SK-N-SH (cell line): ENCODE measurements around the gene DACH1.

Experiments
- EZH2phosphoT487 ChIP-seq: fragments of 200-600 bp; sonication (generic); IDR thresholded peaks from 2 replicates; pipeline ENCODE4 v1.6.1; 2017; ENCODE audit warnings: low read depth, mixed run types, mild to moderate bottlenecking, antibody characterized with exemption, moderate library complexity, borderline replicate concordance
- GABPA ChIP-seq: IDR thresholded peaks from 2 replicates; pipeline ENCODE4 v1.4.0; 2012; ENCODE audit warnings: low read depth, mild to moderate bottlenecking
- MXI1 ChIP-seq: IDR thresholded peaks from 2 replicates; pipeline ENCODE4 v1.6.1; 2012; ENCODE audit warnings: mild to moderate bottlenecking, low read depth, low read length, improper control_type of control experiment
- RFX5 ChIP-seq: IDR thresholded peaks from 2 replicates; pipeline ENCODE4 v1.6.1; 2012; ENCODE audit warnings: mild to moderate bottlenecking, improper control_type of control experiment, low read length
- RXRA ChIP-seq: IDR thresholded peaks from 2 replicates; pipeline ENCODE4 v1.4.0; 2012; ENCODE audit warnings: low read depth, mild to moderate bottlenecking, borderline replicate concordance
- TAF1 ChIP-seq: IDR thresholded peaks from 2 replicates; pipeline ENCODE4 v1.6.1; 2012; ENCODE audit warnings: low read depth, mild to moderate bottlenecking, low read length, moderate library complexity, borderline replicate concordance
- YY1 ChIP-seq: IDR thresholded peaks from 2 replicates; pipeline ENCODE4 v1.4.0; 2012; ENCODE audit warnings: low read depth, mild to moderate bottlenecking
- TF ChIP-seq, protein P1 (sequence below): fragments of 200-600 bp; sonication (generic); IDR thresholded peaks from 2 replicates; pipeline ENCODE4 v1.6.1; 2017; ENCODE audit warnings: antibody characterized with exemption, mild to moderate bottlenecking, moderate library complexity
- TF ChIP-seq, protein P2 (sequence below): IDR thresholded peaks from 2 replicates; pipeline ENCODE4 v1.6.1; 2012; ENCODE audit warnings: mild to moderate bottlenecking, low read depth, low read length, moderate library complexity

DNA sequence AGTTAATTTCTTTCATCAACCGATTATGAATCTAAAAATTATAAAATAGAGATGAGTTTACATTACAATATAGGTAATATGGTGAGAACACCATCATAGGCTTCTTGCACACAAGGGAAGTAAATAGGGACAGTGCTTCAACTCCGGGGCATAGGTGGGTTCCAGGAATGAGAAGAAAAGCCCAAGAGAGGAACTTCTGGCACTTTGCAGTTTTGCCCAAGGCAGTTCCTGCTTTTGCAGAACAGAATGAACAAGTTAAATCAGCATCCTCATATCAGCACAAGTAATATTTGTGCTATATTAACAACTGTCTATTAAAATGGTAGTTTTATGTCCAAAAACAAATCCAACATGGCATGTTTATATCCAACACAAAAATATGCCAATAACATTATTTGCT, 60.1 kb downstream of the DACH1 start:
- TF ChIP-seq EZH2phosphoT487 (no peak), RXRA (no peak), RFX5 (no peak), TAF1 (no peak), YY1 (no peak), MXI1 (no peak), GABPA (no peak)
- TF ChIP-seq, protein P1, sequence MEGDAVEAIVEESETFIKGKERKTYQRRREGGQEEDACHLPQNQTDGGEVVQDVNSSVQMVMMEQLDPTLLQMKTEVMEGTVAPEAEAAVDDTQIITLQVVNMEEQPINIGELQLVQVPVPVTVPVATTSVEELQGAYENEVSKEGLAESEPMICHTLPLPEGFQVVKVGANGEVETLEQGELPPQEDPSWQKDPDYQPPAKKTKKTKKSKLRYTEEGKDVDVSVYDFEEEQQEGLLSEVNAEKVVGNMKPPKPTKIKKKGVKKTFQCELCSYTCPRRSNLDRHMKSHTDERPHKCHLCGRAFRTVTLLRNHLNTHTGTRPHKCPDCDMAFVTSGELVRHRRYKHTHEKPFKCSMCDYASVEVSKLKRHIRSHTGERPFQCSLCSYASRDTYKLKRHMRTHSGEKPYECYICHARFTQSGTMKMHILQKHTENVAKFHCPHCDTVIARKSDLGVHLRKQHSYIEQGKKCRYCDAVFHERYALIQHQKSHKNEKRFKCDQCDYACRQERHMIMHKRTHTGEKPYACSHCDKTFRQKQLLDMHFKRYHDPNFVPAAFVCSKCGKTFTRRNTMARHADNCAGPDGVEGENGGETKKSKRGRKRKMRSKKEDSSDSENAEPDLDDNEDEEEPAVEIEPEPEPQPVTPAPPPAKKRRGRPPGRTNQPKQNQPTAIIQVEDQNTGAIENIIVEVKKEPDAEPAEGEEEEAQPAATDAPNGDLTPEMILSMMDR: no peak
- TF ChIP-seq, protein P2, sequence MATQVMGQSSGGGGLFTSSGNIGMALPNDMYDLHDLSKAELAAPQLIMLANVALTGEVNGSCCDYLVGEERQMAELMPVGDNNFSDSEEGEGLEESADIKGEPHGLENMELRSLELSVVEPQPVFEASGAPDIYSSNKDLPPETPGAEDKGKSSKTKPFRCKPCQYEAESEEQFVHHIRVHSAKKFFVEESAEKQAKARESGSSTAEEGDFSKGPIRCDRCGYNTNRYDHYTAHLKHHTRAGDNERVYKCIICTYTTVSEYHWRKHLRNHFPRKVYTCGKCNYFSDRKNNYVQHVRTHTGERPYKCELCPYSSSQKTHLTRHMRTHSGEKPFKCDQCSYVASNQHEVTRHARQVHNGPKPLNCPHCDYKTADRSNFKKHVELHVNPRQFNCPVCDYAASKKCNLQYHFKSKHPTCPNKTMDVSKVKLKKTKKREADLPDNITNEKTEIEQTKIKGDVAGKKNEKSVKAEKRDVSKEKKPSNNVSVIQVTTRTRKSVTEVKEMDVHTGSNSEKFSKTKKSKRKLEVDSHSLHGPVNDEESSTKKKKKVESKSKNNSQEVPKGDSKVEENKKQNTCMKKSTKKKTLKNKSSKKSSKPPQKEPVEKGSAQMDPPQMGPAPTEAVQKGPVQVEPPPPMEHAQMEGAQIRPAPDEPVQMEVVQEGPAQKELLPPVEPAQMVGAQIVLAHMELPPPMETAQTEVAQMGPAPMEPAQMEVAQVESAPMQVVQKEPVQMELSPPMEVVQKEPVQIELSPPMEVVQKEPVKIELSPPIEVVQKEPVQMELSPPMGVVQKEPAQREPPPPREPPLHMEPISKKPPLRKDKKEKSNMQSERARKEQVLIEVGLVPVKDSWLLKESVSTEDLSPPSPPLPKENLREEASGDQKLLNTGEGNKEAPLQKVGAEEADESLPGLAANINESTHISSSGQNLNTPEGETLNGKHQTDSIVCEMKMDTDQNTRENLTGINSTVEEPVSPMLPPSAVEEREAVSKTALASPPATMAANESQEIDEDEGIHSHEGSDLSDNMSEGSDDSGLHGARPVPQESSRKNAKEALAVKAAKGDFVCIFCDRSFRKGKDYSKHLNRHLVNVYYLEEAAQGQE: no peak
